HepG2 (cell line): Measurements from ENCODE around the gene NUDT22. TPM values are rescaled to one million over a fixed set of nuclear protein-coding genes. Genes with fewer than 3 reads are reported as not detected.

ENCODE experiments used
- CCAR2 ChIP-seq: fragments of 200-400 bp; formaldehyde crosslinking; optimal IDR thresholded peaks from 2 replicates; pipeline ENCODE3; 2018; ENCODE audit warnings: low read depth, mild to moderate bottlenecking, low read length, moderate library complexity
- FOXC1 ChIP-seq: sonication (generic); formaldehyde crosslinking; IDR thresholded peaks from 2 replicates; pipeline ENCODE4 v1.8.0; 2022; ENCODE audit warnings: mild to moderate bottlenecking, missing genetic modification reagents, borderline replicate concordance
- FOXP1 ChIP-seq, 2 experiments: fragments of 450-650 bp in 1 of 2; IDR thresholded peaks; 2 replicates each; pipeline ENCODE4 v1.6.1; 2017 to 2018; ENCODE audit warnings: antibody characterized with exemption in 1 of 2
- HOXA3 ChIP-seq: sonication (generic); formaldehyde crosslinking; IDR thresholded peaks from 2 replicates; pipeline ENCODE4 v1.5.0; 2020; ENCODE audit warnings: missing genetic modification reagents
- IKZF5 ChIP-seq: IDR thresholded peaks from 2 replicates; pipeline ENCODE4 v1.6.1; 2018; ENCODE audit warnings: missing genetic modification reagents, mild to moderate bottlenecking, missing compliant biosample characterization
- KLF13 ChIP-seq: sonication (generic); formaldehyde crosslinking; IDR thresholded peaks from 2 replicates; pipeline ENCODE4 v1.4.0; 2020; ENCODE audit warnings: mild to moderate bottlenecking, missing genetic modification reagents
- KMT2B ChIP-seq: IDR thresholded peaks from 2 replicates; pipeline ENCODE4 v1.6.1; 2016; ENCODE audit warnings: missing genetic modification reagents, missing compliant biosample characterization
- MAFK ChIP-seq, 2 experiments: IDR thresholded peaks in 1 of 2; conservative IDR thresholded peaks in 1 of 2; 2 replicates each; pipeline ENCODE4 v1.6.1; 2011; ENCODE audit warnings: improper control_type of control experiment in 2 of 2, low read length in 2 of 2
- NR2F1 ChIP-seq, 2 experiments: fragments of 450-650 bp in 1 of 2; formaldehyde crosslinking in 1 of 2; IDR thresholded peaks; 2 replicates each; pipeline versions ENCODE4 v1.5.0 to v1.6.1; 2016 to 2020; ENCODE audit warnings: mild to moderate bottlenecking in 1 of 2, missing compliant biosample characterization in 1 of 2, missing genetic modification reagents in 1 of 2, moderate library complexity in 1 of 2
- RARG ChIP-seq: sonication (generic); formaldehyde crosslinking; IDR thresholded peaks from 2 replicates; pipeline ENCODE4 v1.4.0; 2020; ENCODE audit warnings: low read depth, mild to moderate bottlenecking, missing genetic modification reagents
- RCOR2 ChIP-seq: IDR thresholded peaks from 2 replicates; pipeline ENCODE4 v1.6.1; 2016; ENCODE audit warnings: missing biosample characterization, missing genetic modification reagents
- SMAD9 ChIP-seq: sonication (generic); formaldehyde crosslinking; IDR thresholded peaks from 2 replicates; pipeline ENCODE4 v1.5.1; 2020; ENCODE audit warnings: mild to moderate bottlenecking, missing genetic modification reagents
- THAP7 ChIP-seq: sonication (generic); formaldehyde crosslinking; IDR thresholded peaks from 2 replicates; pipeline ENCODE4 v1.8.1; 2023; ENCODE audit warnings: mild to moderate bottlenecking, missing genetic modification reagents
- U2AF2 ChIP-seq: fragments of 200-400 bp; formaldehyde crosslinking; IDR thresholded peaks from 2 replicates; pipeline ENCODE4 v1.6.1; 2017; ENCODE audit warnings: low read depth, mild to moderate bottlenecking, low read length
- YEATS4 ChIP-seq: sonication (generic); formaldehyde crosslinking; IDR thresholded peaks from 2 replicates; pipeline ENCODE4 v1.4.0; 2020; ENCODE audit warnings: missing genetic modification reagents, borderline replicate concordance
- ZFAT ChIP-seq: sonication (generic); formaldehyde crosslinking; conservative IDR thresholded peaks from 2 replicates; pipeline ENCODE4 v1.8.1; 2023; ENCODE audit warnings: missing genetic modification reagents, inconsistent platforms
- ZFP1 ChIP-seq: IDR thresholded peaks from 2 replicates; pipeline ENCODE4 v1.6.1; 2016
- ZFP36L2 ChIP-seq: sonication (generic); formaldehyde crosslinking; IDR thresholded peaks from 2 replicates; pipeline ENCODE4 v1.4.0; 2020; ENCODE audit warnings: missing genetic modification reagents
- ZNF414 ChIP-seq: sonication (generic); formaldehyde crosslinking; IDR thresholded peaks from 2 replicates; pipeline ENCODE4 v1.5.0; 2020; ENCODE audit warnings: missing genetic modification reagents
- ZSCAN5A ChIP-seq: sonication (generic); formaldehyde crosslinking; IDR thresholded peaks from 2 replicates; pipeline ENCODE4 v1.8.0; 2022; ENCODE audit warnings: mild to moderate bottlenecking, missing genetic modification reagents, borderline replicate concordance
- polyA plus RNA-seq, 8 experiments: library from polyadenylated mRNA; depleted of rRNA in 3 of 8; stranded (reverse) in 7 of 8; unstranded in 1 of 8; fragments of >200 nt; fragmentation: Illumina TruSeq in 4 of 8; extraction: Trizol in 4 of 8; gene quantifications; 2 replicates each; pipeline versions ENCODE4 v1.2.1 to v1.2.3, GENCODE V29; 2011 to 2016; ENCODE audit warnings: low read depth in 4 of 8, missing spikeins in 1 of 8, mixed read lengths in 1 of 8; ENCODE audit not compliant: insufficient read depth in 1 of 8
- total RNA-seq, 5 experiments: library from RNA; depleted of rRNA; stranded (reverse); fragments of >200 nt; fragmentation: Illumina TruSeq; extraction: Trizol; gene quantifications; 2 replicates each; pipeline ENCODE4 v1.2.3, GENCODE V29; 2016; ENCODE audit warnings: low read depth in 1 of 5
- TF ChIP-seq, protein P1 (sequence below): IDR thresholded peaks from 2 replicates; pipeline ENCODE4 v1.6.1; 2016; ENCODE audit warnings: control low read depth
- TF ChIP-seq, protein P2 (sequence below): sonication (generic); formaldehyde crosslinking; IDR thresholded peaks from 2 replicates; pipeline ENCODE4 v1.9.0; 2021; ENCODE audit warnings: missing genetic modification reagents, borderline replicate concordance

Gene NUDT22
- total and polyA plus RNA-seq, 2 of the 13 experiments (the other 11 are each of a cell fraction or from before 2014, with no cell fraction given) = 33.5 to 39.8 TPM

DNA sequence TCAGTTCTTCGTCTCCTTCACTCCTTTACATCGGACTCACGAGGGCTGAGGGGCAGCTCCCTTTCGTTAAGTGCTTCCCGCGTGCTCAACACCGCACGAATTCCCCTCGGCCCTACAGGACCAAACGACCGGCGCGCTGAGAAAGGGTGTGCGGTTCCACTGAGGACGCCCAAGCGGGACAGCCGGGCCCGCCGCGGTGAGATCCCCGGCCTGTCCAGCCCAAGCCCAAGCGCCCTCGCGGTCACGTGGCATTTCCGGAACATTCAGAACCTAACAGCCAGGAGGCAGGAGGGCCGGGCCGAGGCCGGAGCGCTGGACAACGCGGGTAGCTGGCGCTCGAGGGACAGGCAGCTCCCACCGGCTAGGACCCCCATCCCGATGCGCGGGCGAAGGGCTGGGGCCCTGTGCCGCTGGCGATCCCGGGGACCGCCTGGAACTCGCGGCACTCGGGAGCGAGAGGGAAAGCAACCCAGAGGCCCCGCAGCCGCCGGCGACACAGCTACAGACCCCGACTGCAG is 40.8 kb upstream of the NUDT22 start (continued):
- TF ChIP-seq IKZF5 (CRISPR knock-in tag) = peak; percentile 72
- TF ChIP-seq HOXA3 = peak; percentile 78
- TF ChIP-seq CCAR2 = no peak
- TF ChIP-seq, protein P1, sequence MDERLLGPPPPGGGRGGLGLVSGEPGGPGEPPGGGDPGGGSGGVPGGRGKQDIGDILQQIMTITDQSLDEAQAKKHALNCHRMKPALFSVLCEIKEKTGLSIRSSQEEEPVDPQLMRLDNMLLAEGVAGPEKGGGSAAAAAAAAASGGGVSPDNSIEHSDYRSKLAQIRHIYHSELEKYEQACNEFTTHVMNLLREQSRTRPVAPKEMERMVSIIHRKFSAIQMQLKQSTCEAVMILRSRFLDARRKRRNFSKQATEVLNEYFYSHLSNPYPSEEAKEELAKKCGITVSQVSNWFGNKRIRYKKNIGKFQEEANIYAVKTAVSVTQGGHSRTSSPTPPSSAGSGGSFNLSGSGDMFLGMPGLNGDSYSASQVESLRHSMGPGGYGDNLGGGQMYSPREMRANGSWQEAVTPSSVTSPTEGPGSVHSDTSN (CRISPR knock-in tag) = no peak
- TF ChIP-seq NR2F1 (CRISPR knock-in tag; IDR thresholded peaks at IDR 0.05) = peak in 1 of 2 experiments; percentile 35; a peak in 1 of 4 replicates
- TF ChIP-seq, protein P2, sequence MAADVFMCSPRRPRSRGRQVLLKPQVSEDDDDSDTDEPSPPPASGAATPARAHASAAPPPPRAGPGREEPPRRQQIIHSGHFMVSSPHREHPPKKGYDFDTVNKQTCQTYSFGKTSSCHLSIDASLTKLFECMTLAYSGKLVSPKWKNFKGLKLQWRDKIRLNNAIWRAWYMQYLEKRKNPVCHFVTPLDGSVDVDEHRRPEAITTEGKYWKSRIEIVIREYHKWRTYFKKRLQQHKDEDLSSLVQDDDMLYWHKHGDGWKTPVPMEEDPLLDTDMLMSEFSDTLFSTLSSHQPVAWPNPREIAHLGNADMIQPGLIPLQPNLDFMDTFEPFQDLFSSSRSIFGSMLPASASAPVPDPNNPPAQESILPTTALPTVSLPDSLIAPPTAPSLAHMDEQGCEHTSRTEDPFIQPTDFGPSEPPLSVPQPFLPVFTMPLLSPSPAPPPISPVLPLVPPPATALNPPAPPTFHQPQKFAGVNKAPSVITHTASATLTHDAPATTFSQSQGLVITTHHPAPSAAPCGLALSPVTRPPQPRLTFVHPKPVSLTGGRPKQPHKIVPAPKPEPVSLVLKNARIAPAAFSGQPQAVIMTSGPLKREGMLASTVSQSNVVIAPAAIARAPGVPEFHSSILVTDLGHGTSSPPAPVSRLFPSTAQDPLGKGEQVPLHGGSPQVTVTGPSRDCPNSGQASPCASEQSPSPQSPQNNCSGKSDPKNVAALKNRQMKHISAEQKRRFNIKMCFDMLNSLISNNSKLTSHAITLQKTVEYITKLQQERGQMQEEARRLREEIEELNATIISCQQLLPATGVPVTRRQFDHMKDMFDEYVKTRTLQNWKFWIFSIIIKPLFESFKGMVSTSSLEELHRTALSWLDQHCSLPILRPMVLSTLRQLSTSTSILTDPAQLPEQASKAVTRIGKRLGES = 0 out of 2 replicates have a peak, but pooled peaks have one; percentile 40
- TF ChIP-seq FOXC1 (CRISPR knock-in tag) = peak; percentile 95; the same call in 1 of the 2 replicates
- TF ChIP-seq YEATS4 (CRISPR knock-in tag) = peak; percentile 95
- 0 out of 2 replicates have a peak, but pooled peaks have one; percentile 76 for TF ChIP-seq RARG (CRISPR knock-in tag)
- TF ChIP-seq ZFAT (CRISPR knock-in tag) = no peak
- TF ChIP-seq KLF13 (CRISPR knock-in tag) = no peak
- 0 out of 2 replicates have a peak, but pooled peaks have one; percentile 32 for TF ChIP-seq ZFP36L2 (CRISPR knock-in tag)
- TF ChIP-seq ZNF414 (CRISPR knock-in tag) = peak; percentile 31; the same call in 1 of the 2 replicates
- no peak for TF ChIP-seq MAFK (conservative IDR thresholded peaks at IDR 0.05 in 1 of 2, IDR thresholded peaks at IDR 0.05 in 1 of 2; ENCODE audit: low read length in 2 of 2)
- TF ChIP-seq ZSCAN5A = peak; percentile 86; the same call in 1 of the 2 replicates
- TF ChIP-seq ZFP1 (CRISPR knock-in tag) = 0 out of 2 replicates have a peak, but pooled peaks have one; percentile 34
- TF ChIP-seq RCOR2 (CRISPR knock-in tag) = no peak
- TF ChIP-seq KMT2B (CRISPR knock-in tag) = peak; percentile 84
- peak; percentile 87 for TF ChIP-seq THAP7 (CRISPR knock-in tag)
- no peak for TF ChIP-seq U2AF2
- peak; percentile 99 for TF ChIP-seq SMAD9 (CRISPR knock-in tag)
- no peak for TF ChIP-seq FOXP1 (IDR thresholded peaks at IDR 0.05)
- no peak; the same call in 1 of the 2 replicates for TF ChIP-seq FOXP1 (CRISPR knock-in tag; IDR thresholded peaks at IDR 0.05)
